ENCODE measurements around the gene TBX3.

DNA sequence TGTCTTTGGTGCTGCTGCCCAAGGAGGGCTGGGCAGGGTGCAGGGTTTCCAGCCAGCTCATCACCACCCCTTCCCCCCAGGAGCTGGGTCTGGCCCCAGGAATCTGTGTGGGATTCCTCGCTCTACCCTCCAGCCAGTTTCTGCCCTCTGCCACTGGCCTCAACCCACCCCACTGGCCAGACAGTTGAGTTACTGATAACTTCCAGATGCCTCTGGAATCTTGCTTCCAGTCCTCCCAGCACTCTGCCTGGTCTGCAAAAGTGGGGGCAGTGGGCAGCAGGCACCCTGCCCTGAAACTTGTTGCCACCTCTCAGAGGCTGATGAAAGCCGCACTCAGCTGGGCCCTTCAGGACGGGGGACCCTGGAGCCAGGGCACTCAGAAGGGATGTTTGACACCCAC lies 20.1 kb upstream of the TBX3 start:
- TF ChIP-seq, protein P1, sequence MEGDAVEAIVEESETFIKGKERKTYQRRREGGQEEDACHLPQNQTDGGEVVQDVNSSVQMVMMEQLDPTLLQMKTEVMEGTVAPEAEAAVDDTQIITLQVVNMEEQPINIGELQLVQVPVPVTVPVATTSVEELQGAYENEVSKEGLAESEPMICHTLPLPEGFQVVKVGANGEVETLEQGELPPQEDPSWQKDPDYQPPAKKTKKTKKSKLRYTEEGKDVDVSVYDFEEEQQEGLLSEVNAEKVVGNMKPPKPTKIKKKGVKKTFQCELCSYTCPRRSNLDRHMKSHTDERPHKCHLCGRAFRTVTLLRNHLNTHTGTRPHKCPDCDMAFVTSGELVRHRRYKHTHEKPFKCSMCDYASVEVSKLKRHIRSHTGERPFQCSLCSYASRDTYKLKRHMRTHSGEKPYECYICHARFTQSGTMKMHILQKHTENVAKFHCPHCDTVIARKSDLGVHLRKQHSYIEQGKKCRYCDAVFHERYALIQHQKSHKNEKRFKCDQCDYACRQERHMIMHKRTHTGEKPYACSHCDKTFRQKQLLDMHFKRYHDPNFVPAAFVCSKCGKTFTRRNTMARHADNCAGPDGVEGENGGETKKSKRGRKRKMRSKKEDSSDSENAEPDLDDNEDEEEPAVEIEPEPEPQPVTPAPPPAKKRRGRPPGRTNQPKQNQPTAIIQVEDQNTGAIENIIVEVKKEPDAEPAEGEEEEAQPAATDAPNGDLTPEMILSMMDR (conservative IDR thresholded peaks at IDR 0.05; ENCODE audit: low read length) = no peak
- TF ChIP-seq EZH2phosphoT487 (IDR thresholded peaks at IDR 0.05; ENCODE audit: borderline replicate concordance, low read depth, low read length) = no peak

Data from OCI-LY7 (cell line).